ENCODE results near the gene GRXCR1.

GRXCR1 gene

GRCh38 chr4:42855779-42856178 is 36.7 kb upstream of the GRXCR1 start:
- no peak for TF ChIP-seq CTCF (conservative IDR thresholded peaks at IDR 0.05; ENCODE audit: low read length)
- TF ChIP-seq EZH2phosphoT487 (IDR thresholded peaks at IDR 0.05; ENCODE audit: borderline replicate concordance), result no peak
- Histone ChIP-seq H3K9me2 (replicated peaks; ENCODE audit: low read depth, low read length) (no peaks in the 10 kb centered on the region), H3K9me3 (ENCODE audit: insufficient read depth, low read depth, low read length) (no peaks in the 10 kb centered on the region), H2AFZ (ENCODE audit: low read length) (no peak overlapping the region), H3K9ac (ENCODE audit: low read depth, low read length, poor library complexity, severe bottlenecking) (no peak overlapping the region), H3K4me2 (ENCODE audit: low read depth, low read length, poor library complexity, severe bottlenecking) (no peak overlapping the region), H3F3A (ENCODE audit: low read depth) (no peaks in the 10 kb centered on the region), H3K4me1 (ENCODE audit: insufficient read depth, low read length, poor library complexity, severe bottlenecking) (no peaks in the 10 kb centered on the region), H4K20me1 (ENCODE audit: insufficient read depth, low read length, poor library complexity, severe bottlenecking) (no peaks in the 10 kb centered on the region), H3K27me3 (ENCODE audit: insufficient read depth, low read length, poor library complexity, severe bottlenecking) (no peaks in the 10 kb centered on the region), H3K79me2 (ENCODE audit: insufficient read depth, low read length) (no peaks in the 10 kb centered on the region), H3K4me3 (ENCODE audit: low read length, poor library complexity, severe bottlenecking) (no peak overlapping the region), H3K36me3 (ENCODE audit: insufficient read depth, low read length) (no peaks in the 10 kb centered on the region)

GRCh38 chr4:42865572-42866189 is 26.8 kb upstream of the GRXCR1 start:
- no peaks in the 10 kb centered on the region for H3F3A ChIP-seq (ENCODE audit: low read depth)
- H3K4me3 ChIP-seq (ENCODE audit: low read length, poor library complexity, severe bottlenecking), result no peak overlapping the region
- no peaks in the 10 kb centered on the region for H4K20me1 ChIP-seq (ENCODE audit: insufficient read depth, low read length, poor library complexity, severe bottlenecking)
- no peaks in the 10 kb centered on the region for H3K9me3 ChIP-seq (ENCODE audit: insufficient read depth, low read depth, low read length)
- no peak overlapping the region for H3K4me2 ChIP-seq (ENCODE audit: low read depth, low read length, poor library complexity, severe bottlenecking)
- no peaks in the 10 kb centered on the region for H3K79me2 ChIP-seq (ENCODE audit: insufficient read depth, low read length)
- no peak overlapping the region for H2AFZ ChIP-seq (ENCODE audit: low read length)
- TF ChIP-seq EZH2phosphoT487 (IDR thresholded peaks at IDR 0.05; ENCODE audit: borderline replicate concordance), result no peak
- TF ChIP-seq CTCF (conservative IDR thresholded peaks at IDR 0.05; ENCODE audit: low read length), result peak; percentile 83
- no peaks in the 10 kb centered on the region for H3K36me3 ChIP-seq (ENCODE audit: insufficient read depth, low read length)
- H3K4me1 ChIP-seq (ENCODE audit: insufficient read depth, low read length, poor library complexity, severe bottlenecking), result no peaks in the 10 kb centered on the region
- no peaks in the 10 kb centered on the region for H3K27me3 ChIP-seq (ENCODE audit: insufficient read depth, low read length, poor library complexity, severe bottlenecking)
- no peaks in the 10 kb centered on the region for H3K9me2 ChIP-seq (replicated peaks; ENCODE audit: low read depth, low read length)
- no peak overlapping the region for H3K9ac ChIP-seq (ENCODE audit: low read depth, low read length, poor library complexity, severe bottlenecking)

GRCh38 chr4:42871261-42871660 is 21.3 kb upstream of the GRXCR1 start:
- Histone ChIP-seq H3K36me3 (ENCODE audit: insufficient read depth, low read length) (no peaks in the 10 kb centered on the region), H3F3A (ENCODE audit: low read depth) (no peaks in the 10 kb centered on the region), H2AFZ (ENCODE audit: low read length) (no peak overlapping the region), H3K9me3 (ENCODE audit: insufficient read depth, low read depth, low read length) (no peaks in the 10 kb centered on the region), H4K20me1 (ENCODE audit: insufficient read depth, low read length, poor library complexity, severe bottlenecking) (no peaks in the 10 kb centered on the region), H3K79me2 (ENCODE audit: insufficient read depth, low read length) (no peaks in the 10 kb centered on the region), H3K4me3 (ENCODE audit: low read length, poor library complexity, severe bottlenecking) (no peak overlapping the region), H3K9me2 (replicated peaks; ENCODE audit: low read depth, low read length) (no peaks in the 10 kb centered on the region), H3K9ac (ENCODE audit: low read depth, low read length, poor library complexity, severe bottlenecking) (no peak overlapping the region), H3K4me2 (ENCODE audit: low read depth, low read length, poor library complexity, severe bottlenecking) (no peak overlapping the region), H3K4me1 (ENCODE audit: insufficient read depth, low read length, poor library complexity, severe bottlenecking) (no peaks in the 10 kb centered on the region), H3K27me3 (ENCODE audit: insufficient read depth, low read length, poor library complexity, severe bottlenecking) (no peaks in the 10 kb centered on the region)
- TF ChIP-seq CTCF (conservative IDR thresholded peaks at IDR 0.05; ENCODE audit: low read length), result no peak
- TF ChIP-seq EZH2phosphoT487 (IDR thresholded peaks at IDR 0.05; ENCODE audit: borderline replicate concordance), result no peak

All from Loucy (cell line).